Lung (tissue), 12 donors: ENCODE results near the gene TFAP2A. TPM values are rescaled to one million over a fixed set of nuclear protein-coding genes. Genes with fewer than 3 reads are reported as not detected.
A peak's percentile ranks its signal among the peaks of the same experiment; 100 is the strongest.

ENCODE experiments used
- ATAC-seq: fragments of 200-7000 bp; cut with Tn5 transposase; one replicate; pipeline ENCODE4 v1.9.1; 2020; ENCODE audit warnings: moderate number of reproducible peaks; ENCODE audit not compliant: insufficient read depth, low FRiP score
- DNase-seq, 3 donors: peaks; one replicate each; pipeline ENCODE4 v3.0.0-alpha.2; 2013 to 2017
- H3K27ac ChIP-seq, 2 donors: one replicate each; pipeline ENCODE4 v1.5.1; 2013; ENCODE audit warnings: mild to moderate bottlenecking in 2 of 2, moderate library complexity in 2 of 2, control low read depth in 1 of 2, inconsistent platforms in 1 of 2, low read depth in 1 of 2, low read length in 1 of 2
- H3K27me3 ChIP-seq, 3 donors: one replicate each; pipeline ENCODE4 v1.5.1; 2013; ENCODE audit warnings: low read length in 2 of 3; ENCODE audit not compliant: control insufficient read depth in 3 of 3, insufficient read depth in 3 of 3
- H3K36me3 ChIP-seq, 4 donors: one replicate each; pipeline ENCODE4 v1.5.1; 2013; ENCODE audit warnings: low read length in 4 of 4, mild to moderate bottlenecking in 1 of 4, moderate library complexity in 1 of 4; ENCODE audit not compliant: control insufficient read depth in 4 of 4, insufficient read depth in 4 of 4
- H3K4me1 ChIP-seq, 5 donors: one replicate each; pipeline ENCODE4 v1.5.1; 2013; ENCODE audit warnings: low read length in 5 of 5, mild to moderate bottlenecking in 2 of 5, moderate library complexity in 1 of 5; ENCODE audit not compliant: control insufficient read depth in 5 of 5, insufficient read depth in 5 of 5
- H3K4me3 ChIP-seq: one replicate; pipeline ENCODE4 v1.5.1; 2013; ENCODE audit warnings: mild to moderate bottlenecking, control low read depth, moderate library complexity
- H3K9ac ChIP-seq, 2 donors: one replicate each; pipeline ENCODE4 v1.5.1; 2013; ENCODE audit warnings: low read length in 2 of 2, control low read depth in 1 of 2; ENCODE audit not compliant: insufficient read depth in 1 of 2
- H3K9me3 ChIP-seq, 4 donors: one replicate each; pipeline ENCODE4 v1.5.1; 2013; ENCODE audit warnings: low read length in 3 of 4, mild to moderate bottlenecking in 1 of 4, moderate library complexity in 1 of 4; ENCODE audit not compliant: control insufficient read depth in 4 of 4, insufficient read depth in 3 of 4
- CTCF ChIP-seq: IDR thresholded peaks from 2 replicates; pipeline ENCODE4 v1.5.1; 2012; ENCODE audit warnings: mild to moderate bottlenecking; ENCODE audit errors: control extremely low read depth, extremely low read depth
- WGBS, 2 donors: extraction: QIAGEN DNeasy Blood & Tissue Kit; methylation state at CpG; one replicate each; pipeline ENCODE4 v1.1.7; 2013; 5-methylcytosine and 5-hydroxymethylcytosine counted together
- polyA plus RNA-seq, 2 donors: library from polyadenylated mRNA; stranded (reverse); fragments of 200-250 nt; gene quantifications; one replicate each; pipeline ENCODE4 v1.2.1, GENCODE V29; 2013
- total RNA-seq, 2 donors: library from RNA; depleted of rRNA in 1 of 2; stranded (reverse); fragments of >200 nt in 1 of 2; gene quantifications; one replicate each; pipeline ENCODE4 v1.2.1, GENCODE V29; 2014 to 2021
- donor health status: control.
- donor health status: control.
- donor health status: Bipolar disorder and iron deficiency.
- donor health status: healthy.
- donor health status: DM: yes; HTN: yes; CAD: no.

TFAP2A gene
- total and polyA plus RNA-seq, 4 donors, result 0.14 to 2.7 (median 0.64) TPM

- WGBS, 2 donors, result 18 to 22% methylated on average over 7 of the region's 7 CpGs
- Histone ChIP-seq H3K9me3 (peaks cover 0 to 7% (median 0%) of the 10 kb centered on the region in 4 donors), H3K4me1 (peaks cover 0 to 17% (median 5%) of the 10 kb centered on the region in 5 donors), H3K9ac (no peak overlapping the region), H3K4me3 (no peak overlapping the region), H3K27me3 (peaks cover 15 to 80% (median 72%) of the 10 kb centered on the region in 3 donors), H3K27ac (no peak overlapping the region), H3K36me3 (no peaks in the 10 kb centered on the region)
- ATAC-seq, result no peak
- DNase-seq, result no peak
- no peak for TF ChIP-seq CTCF
Observed at GRCh38 chr6:10422737-10423034, 7.8 kb upstream of the TFAP2A start.

- H3K4me1 ChIP-seq, result peaks cover 0 to 19% (median 5%) of the 10 kb centered on the region in 5 donors
- no peak for ATAC-seq
- H3K27me3 ChIP-seq, result peaks cover 15 to 85% (median 76%) of the 10 kb centered on the region in 3 donors
- no peak for DNase-seq
- H3K27ac ChIP-seq, result no peak overlapping the region
- 7 to 9% methylated on average over 38 to 39 of the region's 39 CpGs for WGBS, 2 donors
- TF ChIP-seq CTCF, result no peak
- H3K9ac ChIP-seq, result no peak overlapping the region
- no peak overlapping the region for H3K4me3 ChIP-seq
- no peaks in the 10 kb centered on the region for H3K36me3 ChIP-seq
- H3K9me3 ChIP-seq, result peaks cover 0 to 13% (median 0%) of the 10 kb centered on the region in 4 donors
Observed at GRCh38 chr6:10421921-10422736, 7.3 kb upstream of the TFAP2A start.

- WGBS, 2 donors, result 5 to 6% methylated on average over 47 of the region's 47 CpGs
- TF ChIP-seq CTCF, result no peak
Observed at GRCh38 chr6:10421158-10421920, 6.5 kb upstream of the TFAP2A start.

More at GRCh38 chr6:10421158-10421920, 6.5 kb upstream of the TFAP2A start:
- Histone ChIP-seq H3K27me3 (peaks cover 15 to 93% (median 84%) of the 10 kb centered on the region in 3 donors), H3K4me1 (peaks cover 0 to 19% (median 5%) of the 10 kb centered on the region in 5 donors), H3K36me3 (no peaks in the 10 kb centered on the region), H3K9me3 (peaks cover 0 to 18% (median 0%) of the 10 kb centered on the region in 4 donors), H3K9ac (no peak overlapping the region), H3K4me3 (no peak overlapping the region), H3K27ac (no peak overlapping the region)
- DNase-seq, result peak in 2 of 3 donors; percentile 0 to 18
- ATAC-seq, result no peak
